ENCODE results near the gene RCBTB1. TPM values are rescaled to one million over a fixed set of nuclear protein-coding genes. Genes with fewer than 3 reads are reported as not detected.

RCBTB1 gene
- total and polyA plus RNA-seq, 2 experiments from 2014 or later, result 15.2 to 17.2 TPM

- no peak for DNase-seq (ENCODE audit: low read depth in 1 of 2, low spot score in 1 of 2)
- TF ChIP-seq CTCF (IDR thresholded peaks at IDR 0.05; ENCODE audit: low read depth, low read length), result no peak
- Histone ChIP-seq H3K4me1 (ENCODE audit: low read depth) (no peaks in the 10 kb centered on the region), H3K4me3 (no peak overlapping the region), H3K27ac (no peak overlapping the region), H3K27me3 (no peaks in the 10 kb centered on the region), H3K9me3 (ENCODE audit: low read depth) (no peaks in the 10 kb centered on the region), H3K36me3 (peaks cover 18% of the 10 kb centered on the region)
These were observed 31.0 kb downstream of the RCBTB1 start for GRCh38 chr13:49554387-49554786.

GRCh38 chr13:49553888-49554287, 31.5 kb downstream of the RCBTB1 start:
- no peaks in the 10 kb centered on the region for H3K27me3 ChIP-seq
- TF ChIP-seq CTCF (IDR thresholded peaks at IDR 0.05; ENCODE audit: low read depth, low read length), result no peak
- peaks cover 17% of the 10 kb centered on the region for H3K36me3 ChIP-seq
- H3K9me3 ChIP-seq (ENCODE audit: low read depth), result no peaks in the 10 kb centered on the region
- no peak for DNase-seq (ENCODE audit: low read depth in 1 of 2, low spot score in 1 of 2)
- no peaks in the 10 kb centered on the region for H3K4me1 ChIP-seq (ENCODE audit: low read depth)
- no peak overlapping the region for H3K4me3 ChIP-seq
- H3K27ac ChIP-seq, result no peak overlapping the region

GRCh38 chr13:49550942-49551644, 34.3 kb downstream of the RCBTB1 start:
- no peak for TF ChIP-seq CTCF (IDR thresholded peaks at IDR 0.05; ENCODE audit: low read depth, low read length)
- DNase-seq (ENCODE audit: low read depth in 1 of 2, low spot score in 1 of 2), result no peak
- H3K36me3 ChIP-seq, result peaks cover 18% of the 10 kb centered on the region
- no peak overlapping the region for H3K27ac ChIP-seq
- no peaks in the 10 kb centered on the region for H3K4me1 ChIP-seq (ENCODE audit: low read depth)
- H3K9me3 ChIP-seq (ENCODE audit: low read depth), result no peaks in the 10 kb centered on the region
- no peaks in the 10 kb centered on the region for H3K27me3 ChIP-seq
- H3K4me3 ChIP-seq, result no peak overlapping the region

GRCh38 chr13:49549289-49549688, 36.1 kb downstream of the RCBTB1 start:
- no peak for TF ChIP-seq CTCF (IDR thresholded peaks at IDR 0.05; ENCODE audit: low read depth, low read length)
- no peaks in the 10 kb centered on the region for H3K9me3 ChIP-seq (ENCODE audit: low read depth)
- H3K4me1 ChIP-seq (ENCODE audit: low read depth), result no peaks in the 10 kb centered on the region
- H3K36me3 ChIP-seq, result peaks cover 14% of the 10 kb centered on the region
- H3K4me3 ChIP-seq, result no peak overlapping the region
- no peak for DNase-seq (ENCODE audit: low read depth in 1 of 2, low spot score in 1 of 2)
- no peaks in the 10 kb centered on the region for H3K27me3 ChIP-seq
- H3K27ac ChIP-seq, result no peak overlapping the region

- no peaks in the 10 kb centered on the region for H3K27me3 ChIP-seq
- no peaks in the 10 kb centered on the region for H3K9me3 ChIP-seq (ENCODE audit: low read depth)
- H3K36me3 ChIP-seq, result peaks cover 18% of the 10 kb centered on the region
- no peak overlapping the region for H3K4me3 ChIP-seq
- H3K27ac ChIP-seq, result no peak overlapping the region
- DNase-seq (ENCODE audit: low read depth in 1 of 2, low spot score in 1 of 2), result no peak
- no peak for TF ChIP-seq CTCF (IDR thresholded peaks at IDR 0.05; ENCODE audit: low read depth, low read length)
- H3K4me1 ChIP-seq (ENCODE audit: low read depth), result no peaks in the 10 kb centered on the region
These were observed 38.8 kb downstream of the RCBTB1 start for GRCh38 chr13:49546561-49546960.

Measured in cardiac muscle cell (in vitro differentiated cells and primary cell).